SU-DHL-6 (cell line): Measurements from ENCODE around the gene CALML4.

Experiments used
- H2AFZ ChIP-seq: fragments of 200-600 bp; sonication (generic); 2 replicates; pipeline ENCODE4 v1.6.1; 2014; ENCODE audit warnings: low read depth, mild to moderate bottlenecking, moderate library complexity, mixed read lengths, antibody characterized with exemption, low read length; ENCODE audit not compliant: severe bottlenecking
- H3F3A ChIP-seq: fragments of 200-600 bp; shearing (Covaris generic); 2 replicates; pipeline ENCODE4 v1.6.0; 2016; ENCODE audit warnings: antibody characterized with exemption, mild to moderate bottlenecking; ENCODE audit not compliant: insufficient read depth
- H3K27ac ChIP-seq: fragments of 200-600 bp; sonication (generic); 2 replicates; pipeline ENCODE4 v1.5.1; 2016; ENCODE audit warnings: low read depth, mild to moderate bottlenecking, low read length, moderate library complexity, mixed read lengths
- H3K27me3 ChIP-seq: fragments of 200-600 bp; sonication (generic), shearing (Covaris generic); 2 replicates; pipeline ENCODE4 v1.6.0; 2014; ENCODE audit warnings: mild to moderate bottlenecking, low read length
- H3K36me3 ChIP-seq: fragments of 200-600 bp; sonication (generic); 2 replicates; pipeline ENCODE4 v1.6.1; 2014; ENCODE audit warnings: mild to moderate bottlenecking, low read length, mixed read lengths
- H3K4me2 ChIP-seq: fragments of 300-600, 200-600 bp; shearing (Covaris generic), sonication (generic); 2 replicates; pipeline ENCODE4 v1.6.0; 2014; ENCODE audit warnings: low read length, low read depth, mild to moderate bottlenecking; ENCODE audit not compliant: poor library complexity, severe bottlenecking
- H3K4me3 ChIP-seq: fragments of 200-600 bp; sonication (generic); 2 replicates; pipeline ENCODE4 v1.5.1; 2014; ENCODE audit warnings: antibody characterized with exemption, low read length, mild to moderate bottlenecking, mixed read lengths; ENCODE audit not compliant: insufficient read depth, poor library complexity, severe bottlenecking
- H3K79me2 ChIP-seq: fragments of 200-600 bp; sonication (generic); 2 replicates; pipeline ENCODE4 v1.6.1; 2014; ENCODE audit warnings: mild to moderate bottlenecking, low read length, moderate library complexity; ENCODE audit not compliant: insufficient read depth
- H3K9ac ChIP-seq: fragments of 200-600 bp; sonication (generic); 2 replicates; pipeline ENCODE4 v1.7.0; 2014; ENCODE audit warnings: mild to moderate bottlenecking, low read length
- H3K9me2 ChIP-seq: fragments of 200-600 bp; sonication (generic); replicated peaks from 2 replicates; pipeline ENCODE4 v1.6.1; 2014; ENCODE audit warnings: low read length; ENCODE audit not compliant: insufficient read depth
- H3K9me3 ChIP-seq: fragments of 200-600 bp; sonication (generic); 2 replicates; pipeline ENCODE4 v1.6.1; 2014; ENCODE audit warnings: low read length, mixed read lengths; ENCODE audit not compliant: insufficient read depth
- H4K20me1 ChIP-seq: fragments of 200-600 bp; sonication (generic); 2 replicates; pipeline ENCODE4 v1.6.1; 2014; ENCODE audit warnings: low read depth, mild to moderate bottlenecking, antibody characterized with exemption, low read length, moderate library complexity, mixed read lengths
- CTCF ChIP-seq: fragments of 200-600 bp; sonication (generic); IDR thresholded peaks from one replicate; pipeline ENCODE4 v1.5.1; 2017; ENCODE audit warnings: antibody characterized with exemption, mild to moderate bottlenecking, low read length, moderate library complexity; ENCODE audit not compliant: insufficient read depth, poor library complexity, severe bottlenecking
- EZH2phosphoT487 ChIP-seq: fragments of 200-600 bp; sonication (generic), shearing (Covaris generic); conservative IDR thresholded peaks from 2 replicates; pipeline ENCODE4 v1.6.1; 2018; ENCODE audit warnings: mild to moderate bottlenecking, antibody characterized with exemption, low read length, moderate library complexity, mixed read lengths

The CALML4 gene

GRCh38 chr15:68163191-68163590 is 41.9 kb downstream of the CALML4 start:
- H3K36me3 ChIP-seq: peaks cover 54% of the 10 kb centered on the region

GRCh38 chr15:68158046-68158628 is 47.0 kb downstream of the CALML4 start:
- Histone ChIP-seq H4K20me1 (no peaks in the 10 kb centered on the region), H3K9me2 (no peaks in the 10 kb centered on the region), H3K9ac (no peak overlapping the region), H2AFZ (no peak overlapping the region), H3F3A (peaks cover 14% of the 10 kb centered on the region; the same call in 1 of the 2 replicates), H3K36me3 (peaks cover 61% of the 10 kb centered on the region), H3K9me3 (no peaks in the 10 kb centered on the region), H3K27me3 (no peaks in the 10 kb centered on the region), H3K27ac (no peak overlapping the region), H3K4me3 (no peak overlapping the region), H3K79me2 (0 out of 2 replicates have a peak, but pooled peaks cover 3% of the 10 kb centered on the region), H3K4me2 (no peak overlapping the region)
- no peak for TF ChIP-seq CTCF
- TF ChIP-seq EZH2phosphoT487: no peak

More at GRCh38 chr15:68163191-68163590, 41.9 kb downstream of the CALML4 start:
- Histone ChIP-seq H3K9me2 (no peaks in the 10 kb centered on the region), H2AFZ (no peak overlapping the region), H3K9me3 (no peaks in the 10 kb centered on the region), H3K4me3 (no peak overlapping the region), H3K9ac (no peak overlapping the region), H3F3A (0 out of 2 replicates have a peak, but pooled peaks cover 5% of the 10 kb centered on the region), H3K4me2 (no peak overlapping the region), H3K27me3 (no peaks in the 10 kb centered on the region), H3K27ac (no peak overlapping the region), H3K79me2 (no peaks in the 10 kb centered on the region), H4K20me1 (no peaks in the 10 kb centered on the region)
- TF ChIP-seq CTCF (no peak), EZH2phosphoT487 (no peak)

- Histone ChIP-seq H3K9me2 (no peaks in the 10 kb centered on the region), H3K36me3 (peaks cover 57% of the 10 kb centered on the region), H3K9me3 (no peaks in the 10 kb centered on the region), H3K9ac (no peak overlapping the region), H4K20me1 (no peaks in the 10 kb centered on the region), H3K79me2 (0 out of 2 replicates have a peak, but pooled peaks cover 3% of the 10 kb centered on the region), H3K27ac (no peak overlapping the region), H3F3A (peaks cover 16% of the 10 kb centered on the region; the same call in 1 of the 2 replicates), H3K4me2 (no peak overlapping the region), H2AFZ (no peak overlapping the region), H3K4me3 (no peak overlapping the region), H3K27me3 (no peaks in the 10 kb centered on the region)
- no peak for TF ChIP-seq CTCF
Measured at GRCh38 chr15:68157074-68157473, 48.1 kb downstream of the CALML4 start.
